AG04449 (cell line): ENCODE data around the gene PAAF1.

Experiments used
- CTCF ChIA-PET: fragments of 350-600 bp; formaldehyde crosslinking; extraction: SDS; loops from one replicate; lab custom pipeline; 2021; ENCODE audit warnings: antibody characterized with exemption; lab: Yijun Ruan, JAX
- POLR2A ChIA-PET: fragments of 400-600, 350-600 bp; formaldehyde crosslinking; extraction: SDS; loops from one replicate; lab custom pipeline; 2020; ENCODE audit warnings: antibody characterized with exemption, inconsistent platforms; lab: Yijun Ruan, JAX
- DNase-seq: peaks from one replicate; pipeline ENCODE4 v3.0.0-alpha.2; 2010; ENCODE audit warnings: low read depth, low spot score
- H3K4me3 ChIP-seq: 2 replicates; pipeline ENCODE4 v1.5.1; 2011; ENCODE audit warnings: low read depth, mild to moderate bottlenecking, control low read depth, low read length
- CTCF ChIP-seq: IDR thresholded peaks from one replicate; pipeline ENCODE4 v1.5.1; 2011; ENCODE audit warnings: mild to moderate bottlenecking, moderate library complexity, low read length, control low read depth, inconsistent platforms; ENCODE audit not compliant: insufficient read depth; ENCODE audit errors: missing control alignments

The PAAF1 gene

GRCh38 chr11:73889019-73889418 is 12.2 kb downstream of the PAAF1 start:
- TF ChIP-seq CTCF = no peak
- H3K4me3 ChIP-seq = no peak overlapping the region
- no peak for DNase-seq
- CTCF ChIA-PET = interaction anchor here (0.7 kb wide), 1 partner anchor 8 kb away, joined by 4 read pairs; no protein-coding TSS in a partner anchor
- POLR2A ChIA-PET = no interaction called here

GRCh38 chr11:73889536-73889935 is 12.7 kb downstream of the PAAF1 start:
- no peak overlapping the region for H3K4me3 ChIP-seq
- POLR2A ChIA-PET = no interaction called here
- no peak for DNase-seq
- TF ChIP-seq CTCF = no peak
- CTCF ChIA-PET = interaction anchor here (0.7 kb wide), 1 partner anchor 9 kb away, joined by 4 read pairs; no protein-coding TSS in a partner anchor

- ChIA-PET POLR2A (no interaction called here), CTCF (no interaction called here)
- no peak for DNase-seq
- H3K4me3 ChIP-seq = no peak overlapping the region
- TF ChIP-seq CTCF = no peak
Measured at GRCh38 chr11:73893041-73893440, 16.2 kb downstream of the PAAF1 start.

GRCh38 chr11:73894725-73895335 is 18.0 kb downstream of the PAAF1 start:
- no peak overlapping the region for H3K4me3 ChIP-seq
- ChIA-PET POLR2A (no interaction called here), CTCF (interaction anchor here (0.8 kb wide), 1 partner anchor 10 kb away, joined by 3 read pairs; no protein-coding TSS in a partner anchor)
- DNase-seq = no peak
- no peak for TF ChIP-seq CTCF

DNA sequence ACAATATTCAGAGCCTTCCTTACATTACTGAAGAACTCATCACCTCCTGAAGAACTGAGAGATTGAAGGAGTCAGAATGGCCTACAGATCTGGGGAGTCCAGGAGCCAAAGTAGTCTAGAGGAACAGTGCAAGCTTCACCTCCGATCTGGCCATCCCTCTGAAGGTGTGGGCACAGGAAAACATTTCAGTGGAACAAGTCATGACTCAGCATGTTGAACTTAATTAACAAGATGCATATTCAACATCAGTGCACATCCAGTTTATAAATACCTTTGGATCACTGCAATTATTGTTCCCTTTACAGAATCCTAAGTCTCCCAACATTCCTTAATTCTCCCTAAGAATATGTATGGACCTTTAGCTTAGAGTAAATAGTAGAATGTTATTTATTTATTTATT is 25.5 kb downstream of the PAAF1 start:
- ChIA-PET CTCF (no interaction called here), POLR2A (no interaction called here)
- H3K4me3 ChIP-seq = no peak overlapping the region
- no peak for TF ChIP-seq CTCF
- no peak for DNase-seq

GRCh38 chr11:73907191-73907590 is 30.4 kb downstream of the PAAF1 start:
- POLR2A ChIA-PET = no interaction called here
- no peak for DNase-seq
- no peak for TF ChIP-seq CTCF
- CTCF ChIA-PET = interaction anchor here (1.3 to 1.5 kb wide), 2 partner anchors 10 to 178 kb away, joined by 3 to 6 read pairs; no protein-coding TSS in a partner anchor
- no peak overlapping the region for H3K4me3 ChIP-seq
